ENCODE data around the gene RBM39. TPM values are rescaled to one million over a fixed set of nuclear protein-coding genes. Genes with fewer than 3 reads are reported as not detected.

The RBM39 gene
- total and polyA plus RNA-seq, 2 of the 13 experiments (the other 11 are each of a cell fraction or from before 2014, with no cell fraction given): 788 to 920 TPM

DNA sequence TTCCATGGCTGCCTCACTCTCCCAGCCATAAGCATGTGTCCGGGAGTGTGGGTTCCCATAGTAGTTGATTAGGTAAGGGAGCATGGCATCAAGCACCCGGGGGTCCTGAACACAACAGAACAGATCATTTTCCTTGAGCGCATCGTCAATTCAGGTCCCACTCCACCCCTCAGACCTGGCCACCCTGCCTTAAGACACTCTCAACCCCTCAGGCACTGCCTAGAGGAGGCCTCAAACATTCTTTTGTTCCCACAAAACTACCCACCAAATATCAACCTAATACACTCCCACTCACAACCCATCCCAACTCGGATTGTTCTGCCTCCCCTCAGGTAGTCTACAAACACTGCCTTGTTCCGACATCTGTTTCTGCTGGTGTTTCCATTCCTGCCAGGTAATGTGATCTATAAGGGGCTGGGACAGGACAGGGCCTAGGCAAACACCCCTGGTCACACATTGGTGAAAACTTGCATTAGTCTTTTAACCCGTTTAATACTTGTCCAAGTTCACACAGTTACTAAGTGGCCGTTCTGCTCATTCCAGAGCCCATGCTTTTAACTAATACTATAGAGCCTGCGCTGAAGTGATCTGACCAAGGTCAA, 44.3 kb downstream of the RBM39 start (continued):
- TF ChIP-seq, protein P1, sequence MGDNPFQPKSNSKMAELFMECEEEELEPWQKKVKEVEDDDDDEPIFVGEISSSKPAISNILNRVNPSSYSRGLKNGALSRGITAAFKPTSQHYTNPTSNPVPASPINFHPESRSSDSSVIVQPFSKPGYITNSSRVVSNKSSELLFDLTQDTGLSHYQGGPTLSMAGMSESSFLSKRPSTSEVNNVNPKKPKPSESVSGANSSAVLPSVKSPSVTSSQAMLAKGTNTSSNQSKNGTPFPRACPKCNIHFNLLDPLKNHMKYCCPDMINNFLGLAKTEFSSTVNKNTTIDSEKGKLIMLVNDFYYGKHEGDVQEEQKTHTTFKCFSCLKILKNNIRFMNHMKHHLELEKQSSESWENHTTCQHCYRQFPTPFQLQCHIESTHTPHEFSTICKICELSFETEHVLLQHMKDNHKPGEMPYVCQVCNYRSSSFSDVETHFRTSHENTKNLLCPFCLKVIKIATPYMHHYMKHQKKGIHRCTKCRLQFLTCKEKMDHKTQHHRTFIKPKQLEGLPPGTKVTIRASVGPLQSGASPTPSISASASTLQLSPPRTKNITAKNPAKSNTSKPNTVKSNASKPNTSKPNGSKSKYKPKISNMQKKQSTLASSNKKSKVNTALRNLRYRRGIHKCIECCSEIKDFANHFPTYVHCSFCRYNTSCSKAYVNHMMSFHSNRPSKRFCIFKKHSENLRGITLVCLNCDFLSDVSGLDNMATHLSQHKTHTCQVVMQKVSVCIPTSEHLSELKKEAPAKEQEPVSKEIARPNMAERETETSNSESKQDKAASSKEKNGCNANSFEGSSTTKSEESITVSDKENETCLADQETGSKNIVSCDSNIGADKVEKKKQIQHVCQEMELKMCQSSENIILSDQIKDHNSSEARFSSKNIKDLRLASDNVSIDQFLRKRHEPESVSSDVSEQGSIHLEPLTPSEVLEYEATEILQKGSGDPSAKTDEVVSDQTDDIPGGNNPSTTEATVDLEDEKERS (CRISPR knock-in tag; IDR thresholded peaks at IDR 0.05): no peak
- TF ChIP-seq, protein P2, sequence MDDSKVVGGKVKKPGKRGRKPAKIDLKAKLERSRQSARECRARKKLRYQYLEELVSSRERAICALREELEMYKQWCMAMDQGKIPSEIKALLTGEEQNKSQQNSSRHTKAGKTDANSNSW (CRISPR knock-in tag; IDR thresholded peaks at IDR 0.05; ENCODE audit: borderline replicate concordance): no peak
- TF ChIP-seq, protein P3, sequence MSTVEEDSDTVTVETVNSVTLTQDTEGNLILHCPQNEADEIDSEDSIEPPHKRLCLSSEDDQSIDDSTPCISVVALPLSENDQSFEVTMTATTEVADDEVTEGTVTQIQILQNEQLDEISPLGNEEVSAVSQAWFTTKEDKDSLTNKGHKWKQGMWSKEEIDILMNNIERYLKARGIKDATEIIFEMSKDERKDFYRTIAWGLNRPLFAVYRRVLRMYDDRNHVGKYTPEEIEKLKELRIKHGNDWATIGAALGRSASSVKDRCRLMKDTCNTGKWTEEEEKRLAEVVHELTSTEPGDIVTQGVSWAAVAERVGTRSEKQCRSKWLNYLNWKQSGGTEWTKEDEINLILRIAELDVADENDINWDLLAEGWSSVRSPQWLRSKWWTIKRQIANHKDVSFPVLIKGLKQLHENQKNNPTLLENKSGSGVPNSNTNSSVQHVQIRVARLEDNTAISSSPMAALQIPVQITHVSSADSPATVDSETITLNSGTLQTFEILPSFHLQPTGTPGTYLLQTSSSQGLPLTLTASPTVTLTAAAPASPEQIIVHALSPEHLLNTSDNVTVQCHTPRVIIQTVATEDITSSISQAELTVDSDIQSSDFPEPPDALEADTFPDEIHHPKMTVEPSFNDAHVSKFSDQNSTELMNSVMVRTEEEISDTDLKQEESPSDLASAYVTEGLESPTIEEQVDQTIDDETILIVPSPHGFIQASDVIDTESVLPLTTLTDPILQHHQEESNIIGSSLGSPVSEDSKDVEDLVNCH (CRISPR knock-in tag; IDR thresholded peaks at IDR 0.05): no peak
- TF ChIP-seq ZNF749 (CRISPR knock-in tag; IDR thresholded peaks at IDR 0.05; ENCODE audit: borderline replicate concordance): no peak
- no peak for TF ChIP-seq ZNF446 (CRISPR knock-in tag; IDR thresholded peaks at IDR 0.05)
- TF ChIP-seq SP2 (CRISPR knock-in tag; IDR thresholded peaks at IDR 0.05): no peak
- no peak for TF ChIP-seq HDAC6 (IDR thresholded peaks at IDR 0.05; ENCODE audit: low read depth, low read length)
- TF ChIP-seq, protein P4, sequence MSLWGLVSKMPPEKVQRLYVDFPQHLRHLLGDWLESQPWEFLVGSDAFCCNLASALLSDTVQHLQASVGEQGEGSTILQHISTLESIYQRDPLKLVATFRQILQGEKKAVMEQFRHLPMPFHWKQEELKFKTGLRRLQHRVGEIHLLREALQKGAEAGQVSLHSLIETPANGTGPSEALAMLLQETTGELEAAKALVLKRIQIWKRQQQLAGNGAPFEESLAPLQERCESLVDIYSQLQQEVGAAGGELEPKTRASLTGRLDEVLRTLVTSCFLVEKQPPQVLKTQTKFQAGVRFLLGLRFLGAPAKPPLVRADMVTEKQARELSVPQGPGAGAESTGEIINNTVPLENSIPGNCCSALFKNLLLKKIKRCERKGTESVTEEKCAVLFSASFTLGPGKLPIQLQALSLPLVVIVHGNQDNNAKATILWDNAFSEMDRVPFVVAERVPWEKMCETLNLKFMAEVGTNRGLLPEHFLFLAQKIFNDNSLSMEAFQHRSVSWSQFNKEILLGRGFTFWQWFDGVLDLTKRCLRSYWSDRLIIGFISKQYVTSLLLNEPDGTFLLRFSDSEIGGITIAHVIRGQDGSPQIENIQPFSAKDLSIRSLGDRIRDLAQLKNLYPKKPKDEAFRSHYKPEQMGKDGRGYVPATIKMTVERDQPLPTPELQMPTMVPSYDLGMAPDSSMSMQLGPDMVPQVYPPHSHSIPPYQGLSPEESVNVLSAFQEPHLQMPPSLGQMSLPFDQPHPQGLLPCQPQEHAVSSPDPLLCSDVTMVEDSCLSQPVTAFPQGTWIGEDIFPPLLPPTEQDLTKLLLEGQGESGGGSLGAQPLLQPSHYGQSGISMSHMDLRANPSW (CRISPR knock-in tag; IDR thresholded peaks at IDR 0.05; ENCODE audit: borderline replicate concordance): no peak
- no peak for TF ChIP-seq RBAK (CRISPR knock-in tag; IDR thresholded peaks at IDR 0.05)
- TF ChIP-seq, protein P5, sequence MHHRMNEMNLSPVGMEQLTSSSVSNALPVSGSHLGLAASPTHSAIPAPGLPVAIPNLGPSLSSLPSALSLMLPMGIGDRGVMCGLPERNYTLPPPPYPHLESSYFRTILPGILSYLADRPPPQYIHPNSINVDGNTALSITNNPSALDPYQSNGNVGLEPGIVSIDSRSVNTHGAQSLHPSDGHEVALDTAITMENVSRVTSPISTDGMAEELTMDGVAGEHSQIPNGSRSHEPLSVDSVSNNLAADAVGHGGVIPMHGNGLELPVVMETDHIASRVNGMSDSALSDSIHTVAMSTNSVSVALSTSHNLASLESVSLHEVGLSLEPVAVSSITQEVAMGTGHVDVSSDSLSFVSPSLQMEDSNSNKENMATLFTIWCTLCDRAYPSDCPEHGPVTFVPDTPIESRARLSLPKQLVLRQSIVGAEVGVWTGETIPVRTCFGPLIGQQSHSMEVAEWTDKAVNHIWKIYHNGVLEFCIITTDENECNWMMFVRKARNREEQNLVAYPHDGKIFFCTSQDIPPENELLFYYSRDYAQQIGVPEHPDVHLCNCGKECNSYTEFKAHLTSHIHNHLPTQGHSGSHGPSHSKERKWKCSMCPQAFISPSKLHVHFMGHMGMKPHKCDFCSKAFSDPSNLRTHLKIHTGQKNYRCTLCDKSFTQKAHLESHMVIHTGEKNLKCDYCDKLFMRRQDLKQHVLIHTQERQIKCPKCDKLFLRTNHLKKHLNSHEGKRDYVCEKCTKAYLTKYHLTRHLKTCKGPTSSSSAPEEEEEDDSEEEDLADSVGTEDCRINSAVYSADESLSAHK (CRISPR knock-in tag; IDR thresholded peaks at IDR 0.05; ENCODE audit: borderline replicate concordance): no peak
- no peak for TF ChIP-seq MYNN (CRISPR knock-in tag; IDR thresholded peaks at IDR 0.05; ENCODE audit: low read depth)
- peak; percentile 29; the same call in 1 of the 2 replicates for TF ChIP-seq SAFB2 (CRISPR knock-in tag; IDR thresholded peaks at IDR 0.05; ENCODE audit: borderline replicate concordance, low read depth)
- peak; percentile 0 for TF ChIP-seq MYC (CRISPR knock-in tag; IDR thresholded peaks at IDR 0.05; ENCODE audit: borderline replicate concordance)
- TF ChIP-seq, protein P6, sequence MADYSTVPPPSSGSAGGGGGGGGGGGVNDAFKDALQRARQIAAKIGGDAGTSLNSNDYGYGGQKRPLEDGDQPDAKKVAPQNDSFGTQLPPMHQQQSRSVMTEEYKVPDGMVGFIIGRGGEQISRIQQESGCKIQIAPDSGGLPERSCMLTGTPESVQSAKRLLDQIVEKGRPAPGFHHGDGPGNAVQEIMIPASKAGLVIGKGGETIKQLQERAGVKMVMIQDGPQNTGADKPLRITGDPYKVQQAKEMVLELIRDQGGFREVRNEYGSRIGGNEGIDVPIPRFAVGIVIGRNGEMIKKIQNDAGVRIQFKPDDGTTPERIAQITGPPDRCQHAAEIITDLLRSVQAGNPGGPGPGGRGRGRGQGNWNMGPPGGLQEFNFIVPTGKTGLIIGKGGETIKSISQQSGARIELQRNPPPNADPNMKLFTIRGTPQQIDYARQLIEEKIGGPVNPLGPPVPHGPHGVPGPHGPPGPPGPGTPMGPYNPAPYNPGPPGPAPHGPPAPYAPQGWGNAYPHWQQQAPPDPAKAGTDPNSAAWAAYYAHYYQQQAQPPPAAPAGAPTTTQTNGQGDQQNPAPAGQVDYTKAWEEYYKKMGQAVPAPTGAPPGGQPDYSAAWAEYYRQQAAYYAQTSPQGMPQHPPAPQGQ (CRISPR knock-in tag; IDR thresholded peaks at IDR 0.05; ENCODE audit: borderline replicate concordance): no peak; the same call in 1 of the 2 replicates
- TF ChIP-seq ZNF44 (CRISPR knock-in tag; IDR thresholded peaks at IDR 0.05): no peak
